Astrocyte (in vitro differentiated cells and primary cell): Measurements from ENCODE around the gene COL9A3. TPM values are rescaled to one million over a fixed set of nuclear protein-coding genes. Genes with fewer than 3 reads are reported as not detected.

Experiments
- DNase-seq: peaks from one replicate; pipeline ENCODE4 v3.0.0-alpha.2; 2010; ENCODE audit warnings: low read depth
- FAIRE-seq: peaks from 2 replicates; lab custom pipeline; 2011; peaks lifted over from hg19 to GRCh38; lab: Jason Lieb, UNC
- H2AFZ ChIP-seq: 2 replicates; pipeline ENCODE4 v1.6.0; 2012; ENCODE audit warnings: low read depth, low read length, inconsistent platforms
- H3K27ac ChIP-seq: 2 replicates; pipeline ENCODE4 v1.5.1; 2011; ENCODE audit warnings: low read depth, low read length, inconsistent platforms
- H3K27me3 ChIP-seq: 2 replicates; pipeline ENCODE4 v1.6.0; 2011; ENCODE audit warnings: low read length, inconsistent platforms; ENCODE audit not compliant: insufficient read depth
- H3K36me3 ChIP-seq: 2 replicates; pipeline ENCODE4 v1.5.1; 2011; ENCODE audit warnings: low read length, inconsistent platforms; ENCODE audit not compliant: insufficient read depth
- H3K4me1 ChIP-seq: 2 replicates; pipeline ENCODE4 v1.5.1; 2011; ENCODE audit warnings: low read length, inconsistent platforms; ENCODE audit not compliant: insufficient read depth
- H3K4me2 ChIP-seq: 2 replicates; pipeline ENCODE4 v1.6.0; 2012; ENCODE audit warnings: low read length, inconsistent platforms
- H3K4me3 ChIP-seq: 2 replicates; pipeline ENCODE4 v1.5.1; 2011; ENCODE audit warnings: low read depth, mild to moderate bottlenecking, low read length, inconsistent platforms; ENCODE audit not compliant: insufficient read depth
- H3K79me2 ChIP-seq: 2 replicates; pipeline ENCODE4 v1.6.0; 2012; ENCODE audit warnings: mild to moderate bottlenecking, low read length, inconsistent platforms; ENCODE audit not compliant: insufficient read depth
- H3K9ac ChIP-seq: 2 replicates; pipeline ENCODE4 v1.6.0; 2012; ENCODE audit warnings: mild to moderate bottlenecking, low read length, inconsistent platforms
- H3K9me3 ChIP-seq: 2 replicates; pipeline ENCODE4 v1.5.1; 2012; ENCODE audit warnings: low read depth, mild to moderate bottlenecking, low read length, inconsistent platforms; ENCODE audit not compliant: insufficient read depth
- H4K20me1 ChIP-seq: 2 replicates; pipeline ENCODE4 v1.6.0; 2012; ENCODE audit warnings: low read length, inconsistent platforms; ENCODE audit not compliant: insufficient read depth
- H3K27ac Mint-ChIP-seq: one replicate; pipeline ENCODE4 v1.8.0; 2021; ENCODE audit warnings: mild to moderate bottlenecking, mixed read lengths; ENCODE audit not compliant: unreplicated experiment
- H3K27me3 Mint-ChIP-seq: one replicate; pipeline ENCODE4 v1.8.0; 2021; ENCODE audit warnings: low read depth, mixed read lengths; ENCODE audit not compliant: unreplicated experiment
- H3K36me3 Mint-ChIP-seq: one replicate; pipeline ENCODE4 v1.8.0; 2021; ENCODE audit warnings: low read depth, mixed read lengths; ENCODE audit not compliant: unreplicated experiment
- H3K4me1 Mint-ChIP-seq: one replicate; pipeline ENCODE4 v1.8.0; 2021; ENCODE audit warnings: low read depth, mixed read lengths; ENCODE audit not compliant: unreplicated experiment
- H3K4me3 Mint-ChIP-seq: one replicate; pipeline ENCODE4 v1.8.0; 2021; ENCODE audit warnings: mild to moderate bottlenecking, moderate library complexity, mixed read lengths; ENCODE audit not compliant: unreplicated experiment
- H3K9me3 Mint-ChIP-seq: one replicate; pipeline ENCODE4 v1.8.0; 2021; ENCODE audit warnings: mild to moderate bottlenecking, mixed read lengths; ENCODE audit not compliant: unreplicated experiment
- EZH2 ChIP-seq: IDR thresholded peaks from 2 replicates; pipeline ENCODE4 v1.6.1; 2012; ENCODE audit warnings: mild to moderate bottlenecking, low read length, inconsistent platforms; ENCODE audit not compliant: insufficient read depth
- total RNA-seq: library from RNA; stranded (reverse); gene quantifications from 2 replicates; pipeline ENCODE4 v1.2.1, GENCODE V29; 2021
- TF ChIP-seq, protein P1 (sequence below): IDR thresholded peaks from 2 replicates; pipeline ENCODE4 v1.5.1; 2011; ENCODE audit warnings: low read depth, mild to moderate bottlenecking, inconsistent platforms, low read length, moderate library complexity; ENCODE audit not compliant: insufficient read depth

COL9A3 gene
- total RNA-seq, 1 donor from 2014 or later = 43.0 TPM

- Mint-ChIP-seq H3K27me3 (no peaks in the 10 kb centered on the region), H3K9me3 (no peaks in the 10 kb centered on the region), H3K27ac (no peak overlapping the region), H3K4me1 (peaks cover 3% of the 10 kb centered on the region), H3K4me3 (no peak overlapping the region), H3K36me3 (peaks cover 6% of the 10 kb centered on the region)
- H2AFZ ChIP-seq = peak overlapping the region; percentile 50
- no peaks in the 10 kb centered on the region for H3K36me3 ChIP-seq
- H3K27me3 ChIP-seq = no peaks in the 10 kb centered on the region
- no peak overlapping the region for H3K4me3 ChIP-seq
- H3K4me1 ChIP-seq = peaks cover 3% of the 10 kb centered on the region
- FAIRE-seq (no peak), DNase-seq (no peak)
- no peak overlapping the region for H3K4me2 ChIP-seq
- TF ChIP-seq EZH2 = no peak
- H3K79me2 ChIP-seq = no peaks in the 10 kb centered on the region
- no peak overlapping the region for H3K27ac ChIP-seq
- H3K9me3 ChIP-seq = no peaks in the 10 kb centered on the region
- no peak overlapping the region for H3K9ac ChIP-seq
- H4K20me1 ChIP-seq = no peaks in the 10 kb centered on the region
Observed at GRCh38 chr20:62832951-62833391, 16.1 kb downstream of the COL9A3 start.

DNA sequence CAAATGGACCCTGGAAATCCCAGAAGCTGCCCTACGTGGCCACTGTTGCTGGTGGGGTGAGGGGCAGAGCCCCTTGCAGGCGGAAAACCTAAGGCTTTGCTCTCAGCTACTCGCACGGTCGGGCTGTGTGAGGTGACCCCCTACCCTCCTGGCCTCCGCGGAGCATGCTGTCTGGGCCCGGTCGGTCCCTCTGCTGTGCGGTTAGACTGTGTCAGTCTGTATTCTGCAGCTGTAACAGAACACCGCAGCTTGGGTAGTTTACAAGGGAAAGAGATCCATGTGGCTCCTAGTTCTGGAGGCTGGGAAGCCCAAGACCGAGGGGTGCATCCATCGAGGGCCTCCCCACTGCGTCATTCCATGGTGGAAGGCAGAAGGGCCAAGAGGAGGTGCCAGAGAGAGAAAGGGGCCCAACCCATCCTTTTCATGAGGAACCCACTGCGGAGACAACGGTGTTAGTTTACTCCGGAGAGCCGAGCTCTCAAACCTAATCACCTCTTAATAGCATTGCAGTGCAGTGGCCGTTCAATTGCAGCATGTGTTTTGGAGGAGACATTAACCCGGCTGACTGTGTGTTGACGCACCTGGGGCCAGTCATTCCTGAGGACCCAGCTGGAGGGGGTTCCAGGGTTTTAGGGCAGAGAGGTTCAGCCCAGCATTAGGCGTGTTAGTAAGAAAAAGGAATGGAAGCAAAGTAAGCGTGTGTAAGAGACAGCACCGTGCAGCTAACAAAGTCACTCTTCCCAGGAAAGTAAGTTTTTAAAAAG lies 18.3 kb downstream of the COL9A3 start:
- no peaks in the 10 kb centered on the region for H3K79me2 ChIP-seq
- H3K4me1 ChIP-seq = peaks cover 3% of the 10 kb centered on the region
- H3K27me3 Mint-ChIP-seq = no peaks in the 10 kb centered on the region
- H4K20me1 ChIP-seq = no peaks in the 10 kb centered on the region
- no peak overlapping the region for H3K4me2 ChIP-seq
- no peaks in the 10 kb centered on the region for H3K36me3 ChIP-seq
- no peak overlapping the region for H3K27ac Mint-ChIP-seq
- peaks cover 9% of the 10 kb centered on the region for H3K36me3 Mint-ChIP-seq
- H3K27ac ChIP-seq = no peak overlapping the region
- no peaks in the 10 kb centered on the region for H3K27me3 ChIP-seq
- no peak overlapping the region for H3K9ac ChIP-seq
- FAIRE-seq = no peak
- H3K9me3 ChIP-seq = no peaks in the 10 kb centered on the region
- H3K4me3 Mint-ChIP-seq = no peak overlapping the region
- no peak overlapping the region for H2AFZ ChIP-seq
- H3K9me3 Mint-ChIP-seq = no peaks in the 10 kb centered on the region
- TF ChIP-seq, protein P1, sequence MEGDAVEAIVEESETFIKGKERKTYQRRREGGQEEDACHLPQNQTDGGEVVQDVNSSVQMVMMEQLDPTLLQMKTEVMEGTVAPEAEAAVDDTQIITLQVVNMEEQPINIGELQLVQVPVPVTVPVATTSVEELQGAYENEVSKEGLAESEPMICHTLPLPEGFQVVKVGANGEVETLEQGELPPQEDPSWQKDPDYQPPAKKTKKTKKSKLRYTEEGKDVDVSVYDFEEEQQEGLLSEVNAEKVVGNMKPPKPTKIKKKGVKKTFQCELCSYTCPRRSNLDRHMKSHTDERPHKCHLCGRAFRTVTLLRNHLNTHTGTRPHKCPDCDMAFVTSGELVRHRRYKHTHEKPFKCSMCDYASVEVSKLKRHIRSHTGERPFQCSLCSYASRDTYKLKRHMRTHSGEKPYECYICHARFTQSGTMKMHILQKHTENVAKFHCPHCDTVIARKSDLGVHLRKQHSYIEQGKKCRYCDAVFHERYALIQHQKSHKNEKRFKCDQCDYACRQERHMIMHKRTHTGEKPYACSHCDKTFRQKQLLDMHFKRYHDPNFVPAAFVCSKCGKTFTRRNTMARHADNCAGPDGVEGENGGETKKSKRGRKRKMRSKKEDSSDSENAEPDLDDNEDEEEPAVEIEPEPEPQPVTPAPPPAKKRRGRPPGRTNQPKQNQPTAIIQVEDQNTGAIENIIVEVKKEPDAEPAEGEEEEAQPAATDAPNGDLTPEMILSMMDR = no peak
- H3K4me3 ChIP-seq = no peak overlapping the region
- H3K4me1 Mint-ChIP-seq = peaks cover 3% of the 10 kb centered on the region
- DNase-seq = no peak

GRCh38 chr20:62835931-62836861 lies 19.3 kb downstream of the COL9A3 start:
- no peaks in the 10 kb centered on the region for H3K79me2 ChIP-seq
- H3K36me3 Mint-ChIP-seq = peaks cover 9% of the 10 kb centered on the region
- peak overlapping the region; percentile 37 for H3K4me2 ChIP-seq
- no peak overlapping the region for H3K4me3 Mint-ChIP-seq
- DNase-seq (no peak), FAIRE-seq (no peak)
- peak overlapping the region; percentile 52 for H2AFZ ChIP-seq
- H3K9ac ChIP-seq = no peak overlapping the region
- H3K4me1 ChIP-seq = peaks cover 3% of the 10 kb centered on the region
- H3K27ac ChIP-seq = no peak overlapping the region
- H3K27me3 Mint-ChIP-seq = no peaks in the 10 kb centered on the region
- H3K36me3 ChIP-seq = no peaks in the 10 kb centered on the region
- no peak overlapping the region for H3K4me3 ChIP-seq
- no peaks in the 10 kb centered on the region for H4K20me1 ChIP-seq
- H3K27ac Mint-ChIP-seq = no peak overlapping the region
- no peaks in the 10 kb centered on the region for H3K27me3 ChIP-seq
- TF ChIP-seq, protein P1 = no peak
- no peak for TF ChIP-seq EZH2
- no peaks in the 10 kb centered on the region for H3K9me3 Mint-ChIP-seq
- H3K9me3 ChIP-seq = no peaks in the 10 kb centered on the region
- H3K4me1 Mint-ChIP-seq = peaks cover 3% of the 10 kb centered on the region
